OCI-LY1 (cell line): ENCODE results near the gene SLC6A8.

Experiments used
- EZH2 ChIP-seq: fragments of 200-600 bp; sonication (generic), shearing (Covaris generic); IDR thresholded peaks from 2 replicates; pipeline ENCODE4 v1.8.0; 2017; ENCODE audit warnings: borderline replicate concordance, mixed run types, mild to moderate bottlenecking, antibody characterized with exemption, low read length, moderate library complexity, mixed read lengths
- TF ChIP-seq, protein P1 (sequence below): fragments of 200-600 bp; sonication (generic), shearing (Covaris generic); IDR thresholded peaks from 2 replicates; pipeline ENCODE4 v1.5.1; 2017; ENCODE audit warnings: mild to moderate bottlenecking, antibody characterized with exemption, low read length, moderate library complexity, mixed read lengths

DNA sequence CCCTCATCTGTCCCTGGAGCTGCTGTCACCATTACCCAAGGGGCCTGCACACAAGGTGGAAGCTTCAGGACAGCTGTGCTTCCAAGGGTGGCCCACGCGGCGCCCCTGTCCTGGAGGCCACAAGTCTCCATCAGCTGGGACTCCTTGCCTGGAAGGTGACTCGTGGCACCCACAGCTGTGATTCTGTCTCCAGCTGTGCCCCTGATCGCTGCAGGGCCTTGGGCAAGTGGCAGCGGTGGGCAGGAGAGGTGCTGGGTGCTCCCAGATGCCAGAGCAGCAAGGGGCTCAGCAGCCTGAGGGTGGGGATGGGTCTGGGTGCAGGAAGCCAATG, 49.7 kb upstream of the SLC6A8 start:
- TF ChIP-seq, protein P1, sequence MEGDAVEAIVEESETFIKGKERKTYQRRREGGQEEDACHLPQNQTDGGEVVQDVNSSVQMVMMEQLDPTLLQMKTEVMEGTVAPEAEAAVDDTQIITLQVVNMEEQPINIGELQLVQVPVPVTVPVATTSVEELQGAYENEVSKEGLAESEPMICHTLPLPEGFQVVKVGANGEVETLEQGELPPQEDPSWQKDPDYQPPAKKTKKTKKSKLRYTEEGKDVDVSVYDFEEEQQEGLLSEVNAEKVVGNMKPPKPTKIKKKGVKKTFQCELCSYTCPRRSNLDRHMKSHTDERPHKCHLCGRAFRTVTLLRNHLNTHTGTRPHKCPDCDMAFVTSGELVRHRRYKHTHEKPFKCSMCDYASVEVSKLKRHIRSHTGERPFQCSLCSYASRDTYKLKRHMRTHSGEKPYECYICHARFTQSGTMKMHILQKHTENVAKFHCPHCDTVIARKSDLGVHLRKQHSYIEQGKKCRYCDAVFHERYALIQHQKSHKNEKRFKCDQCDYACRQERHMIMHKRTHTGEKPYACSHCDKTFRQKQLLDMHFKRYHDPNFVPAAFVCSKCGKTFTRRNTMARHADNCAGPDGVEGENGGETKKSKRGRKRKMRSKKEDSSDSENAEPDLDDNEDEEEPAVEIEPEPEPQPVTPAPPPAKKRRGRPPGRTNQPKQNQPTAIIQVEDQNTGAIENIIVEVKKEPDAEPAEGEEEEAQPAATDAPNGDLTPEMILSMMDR, result no peak
- TF ChIP-seq EZH2, result no peak
